Activated T-cell treated with anti-CD3 and anti-CD28 coated beads, Interleukin-2, amount 50 U/mL, for 48 hours (primary cell): ENCODE measurements around the gene GJB5.
"Not testable (repeated sequence)": the region's sequence is repeated elsewhere in the genome, so short reads cannot be mapped to it uniquely, and the experiment has no call there.

ENCODE experiments used
- DNase-seq, 2 experiments: peaks; one replicate each; pipeline ENCODE4 v3.0.0-alpha.2; 2020

Gene GJB5

GRCh38 chr1:34754964-34755637, at the start of gene GJB5:
TSS of gene GJB5 (plus strand) at chr1:34755047. CDS start at chr1:34757331, 2,284 bp downstream.
- DNase-seq, result no peak

GRCh38 chr1:34705077-34705476, 49.8 kb upstream of the GJB5 start:
- DNase-seq, result no peak

- no peak for DNase-seq
These were observed 46.7 kb upstream of the GJB5 start for GRCh38 chr1:34708106-34708505.

- no peak for DNase-seq
These were observed 45.3 kb upstream of the GJB5 start for GRCh38 chr1:34709547-34709946.

GRCh38 chr1:34710812-34711211, 44.0 kb upstream of the GJB5 start:
- DNase-seq, result no peak

- no peak for DNase-seq
These were observed 43.4 kb upstream of the GJB5 start for GRCh38 chr1:34711485-34711884.

GRCh38 chr1:34712007-34712688, 42.7 kb upstream of the GJB5 start:
- no peak for DNase-seq

GRCh38 chr1:34713443-34713842, 41.4 kb upstream of the GJB5 start:
- DNase-seq, result no peak

- DNase-seq, result no peak
These were observed 40.5 kb upstream of the GJB5 start for GRCh38 chr1:34714386-34714785.

- no peak for DNase-seq
These were observed 39.7 kb upstream of the GJB5 start for GRCh38 chr1:34715139-34715538.

GRCh38 chr1:34721241-34721640, 33.6 kb upstream of the GJB5 start:
- no peak for DNase-seq

GRCh38 chr1:34721646-34722355, 33.0 kb upstream of the GJB5 start:
- no peak for DNase-seq

GRCh38 chr1:34726861-34727260, 28.0 kb upstream of the GJB5 start:
- DNase-seq, result no peak

- DNase-seq, result no peak
These were observed 24.4 kb upstream of the GJB5 start for GRCh38 chr1:34730485-34730884.

- DNase-seq, result not testable (repeated sequence)
These were observed 22.0 kb upstream of the GJB5 start for GRCh38 chr1:34732831-34733230.

- DNase-seq, result no peak
These were observed 18.2 kb upstream of the GJB5 start for GRCh38 chr1:34736692-34737091.

GRCh38 chr1:34737236-34737635, 17.6 kb upstream of the GJB5 start:
- not testable (repeated sequence) for DNase-seq

GRCh38 chr1:34739613-34740012, 15.2 kb upstream of the GJB5 start:
- DNase-seq, result no peak

- no peak for DNase-seq
These were observed 14.5 kb upstream of the GJB5 start for GRCh38 chr1:34740161-34740868.

GRCh38 chr1:34742667-34743270, 12.1 kb upstream of the GJB5 start:
- DNase-seq, result peak; percentile 88 to 91

GRCh38 chr1:34743775-34744174, 11.1 kb upstream of the GJB5 start:
- no peak for DNase-seq

- DNase-seq, result no peak
These were observed 10.0 kb upstream of the GJB5 start for GRCh38 chr1:34744851-34745250.

GRCh38 chr1:34745666-34746065, 9.2 kb upstream of the GJB5 start:
- DNase-seq, result no peak
